Erythroblast (primary cell): ENCODE data around the gene SSR1.

Experiments used
- GATA1 ChIP-seq: IDR thresholded peaks from 2 replicates; pipeline ENCODE4 v1.6.1; 2011; ENCODE audit warnings: low read depth, mild to moderate bottlenecking, control low read depth, low read length, moderate library complexity
- POLR2A ChIP-seq: IDR thresholded peaks from 2 replicates; pipeline ENCODE4 v1.6.1; 2011; ENCODE audit warnings: mild to moderate bottlenecking, low read length

DNA sequence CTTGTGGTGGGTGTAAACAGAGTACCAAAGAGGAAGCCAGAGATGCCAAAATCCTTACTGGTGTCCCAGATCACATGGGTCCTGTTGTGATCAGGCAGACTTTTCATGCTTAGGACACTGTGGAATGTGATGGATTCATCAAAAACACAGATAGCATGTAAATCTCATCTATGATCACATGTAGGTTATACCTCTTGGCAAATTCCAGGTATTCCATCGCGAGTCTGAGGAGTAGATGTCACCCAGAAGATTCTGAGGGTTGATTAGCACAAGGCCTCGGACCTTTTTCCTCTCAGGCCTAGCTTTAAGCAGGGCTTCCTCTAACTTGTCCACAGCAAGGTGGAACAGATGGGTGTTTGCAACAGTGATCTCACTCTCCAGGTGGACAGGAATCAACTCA lies 28.3 kb upstream of the SSR1 start:
- TF ChIP-seq POLR2A (no peak), GATA1 (no peak)
